Measurements from ENCODE around the gene GNPAT. TPM values are rescaled to one million over a fixed set of nuclear protein-coding genes. Genes with fewer than 3 reads are reported as not detected.

GNPAT gene
- total and polyA plus RNA-seq, 4 donors = 29.9 to 36.6 (median 34.8) TPM

DNA sequence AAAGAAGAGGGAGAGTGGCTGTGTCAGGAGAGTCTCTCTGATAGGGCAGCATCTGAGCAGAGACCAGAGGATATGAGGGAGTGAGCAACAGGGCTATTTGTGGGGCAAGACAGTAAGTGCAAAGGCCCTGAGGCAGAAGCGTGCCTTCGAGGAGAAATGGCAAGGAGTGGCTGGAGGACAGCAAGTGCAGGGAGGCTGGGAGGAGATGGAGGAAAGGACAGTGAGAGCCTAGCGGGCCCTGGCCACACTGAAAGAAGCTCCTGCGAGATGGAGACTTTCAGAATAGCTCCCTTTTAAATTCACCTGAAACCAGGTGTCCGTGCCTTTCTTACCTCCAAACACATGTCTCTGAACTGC is 71.4 kb downstream of the GNPAT start:
- ATAC-seq (ENCODE audit: low FRiP score) (no peak), DNase-seq (no peak)
- H3K4me1 ChIP-seq (ENCODE audit: control insufficient read depth in 1 of 2, insufficient read depth in 2 of 2, low read length in 2 of 2) = no peaks in the 10 kb centered on the region
- WGBS, 2 donors = 94 to 98% methylated on average over 5 of the region's 5 CpGs
- H3K4me3 ChIP-seq (ENCODE audit: low read length in 2 of 2) = no peak overlapping the region
- intact Hi-C loops (cut with DNase I) = no loop called here
- H3K27ac ChIP-seq (ENCODE audit: low read depth in 1 of 2, low read length in 2 of 2) = no peak overlapping the region
- H3K36me3 ChIP-seq (ENCODE audit: control insufficient read depth in 1 of 2, insufficient read depth in 2 of 2, low read length in 1 of 2) = no peaks in the 10 kb centered on the region
- H3K9me3 ChIP-seq (ENCODE audit: control insufficient read depth, low read length) = no peaks in the 10 kb centered on the region
- no peaks in the 10 kb centered on the region for H3K27me3 ChIP-seq (ENCODE audit: control insufficient read depth in 1 of 2, insufficient read depth in 2 of 2, low read length in 1 of 2)

DNA sequence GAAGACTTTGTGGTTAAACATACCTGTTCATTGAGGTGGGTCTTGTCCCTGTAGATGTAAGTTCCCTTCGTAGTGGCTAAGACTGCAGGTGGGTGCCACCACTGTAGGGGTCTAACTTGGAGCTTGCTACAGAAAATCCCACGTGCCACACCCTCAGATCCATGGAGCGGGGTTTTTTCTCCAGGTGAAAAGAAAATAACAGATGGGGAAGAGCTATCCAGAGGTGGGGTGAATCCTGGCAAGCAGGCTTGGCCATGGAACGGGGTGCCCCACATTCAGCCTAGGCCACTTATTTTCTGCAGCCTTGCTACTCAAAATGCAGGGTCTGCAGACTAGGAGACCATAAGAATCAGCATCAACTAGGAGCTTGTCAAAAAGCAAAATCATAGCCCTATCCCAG is 72.6 kb downstream of the GNPAT start:
- Histone ChIP-seq H3K36me3 (ENCODE audit: control insufficient read depth in 1 of 2, insufficient read depth in 2 of 2, low read length in 1 of 2) (no peaks in the 10 kb centered on the region), H3K27ac (ENCODE audit: low read depth in 1 of 2, low read length in 2 of 2) (no peak overlapping the region), H3K4me1 (ENCODE audit: control insufficient read depth in 1 of 2, insufficient read depth in 2 of 2, low read length in 2 of 2) (no peaks in the 10 kb centered on the region), H3K27me3 (ENCODE audit: control insufficient read depth in 1 of 2, insufficient read depth in 2 of 2, low read length in 1 of 2) (no peaks in the 10 kb centered on the region), H3K9me3 (ENCODE audit: control insufficient read depth, low read length) (no peaks in the 10 kb centered on the region), H3K4me3 (ENCODE audit: low read length in 2 of 2) (no peak overlapping the region)
- 87 to 88% methylated on average over 4 of the region's 4 CpGs for WGBS, 2 donors
- DNase-seq (no peak), ATAC-seq (ENCODE audit: low FRiP score) (no peak)
- intact Hi-C loops (cut with DNase I) = no loop called here

DNA sequence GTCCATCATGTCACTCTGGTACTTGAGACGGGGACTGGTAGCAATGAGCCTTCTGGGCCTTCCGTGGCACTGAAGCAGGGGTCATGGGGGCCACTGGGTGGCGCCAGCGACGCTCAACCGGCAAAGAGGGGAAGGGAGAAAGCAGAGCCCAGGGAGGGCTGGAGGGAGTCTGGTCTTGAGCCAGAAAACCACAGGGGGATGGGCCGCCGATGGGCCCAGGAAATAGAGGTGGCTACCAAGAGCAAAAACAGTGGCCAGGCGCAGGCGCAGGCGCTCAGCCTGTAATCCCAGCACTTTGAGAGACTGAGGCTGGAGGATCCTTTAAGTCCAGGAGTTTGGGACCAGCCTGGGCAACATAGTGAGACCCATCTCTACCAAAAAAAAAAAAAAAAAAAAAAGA is 74.9 kb downstream of the GNPAT start:
- Histone ChIP-seq H3K27ac (ENCODE audit: low read depth in 1 of 2, low read length in 2 of 2) (no peak overlapping the region), H3K4me3 (ENCODE audit: low read length in 2 of 2) (no peak overlapping the region), H3K4me1 (ENCODE audit: control insufficient read depth in 1 of 2, insufficient read depth in 2 of 2, low read length in 2 of 2) (no peaks in the 10 kb centered on the region), H3K9me3 (ENCODE audit: control insufficient read depth, low read length) (no peaks in the 10 kb centered on the region), H3K36me3 (ENCODE audit: control insufficient read depth in 1 of 2, insufficient read depth in 2 of 2, low read length in 1 of 2) (no peaks in the 10 kb centered on the region), H3K27me3 (ENCODE audit: control insufficient read depth in 1 of 2, insufficient read depth in 2 of 2, low read length in 1 of 2) (no peaks in the 10 kb centered on the region)
- intact Hi-C loops (cut with DNase I) = no loop called here
- WGBS, 2 donors = 31 to 38% methylated on average over 11 of the region's 11 CpGs
- DNase-seq (peak in 1 of 2 donors; percentile 66), ATAC-seq (ENCODE audit: low FRiP score) (no peak)

DNA sequence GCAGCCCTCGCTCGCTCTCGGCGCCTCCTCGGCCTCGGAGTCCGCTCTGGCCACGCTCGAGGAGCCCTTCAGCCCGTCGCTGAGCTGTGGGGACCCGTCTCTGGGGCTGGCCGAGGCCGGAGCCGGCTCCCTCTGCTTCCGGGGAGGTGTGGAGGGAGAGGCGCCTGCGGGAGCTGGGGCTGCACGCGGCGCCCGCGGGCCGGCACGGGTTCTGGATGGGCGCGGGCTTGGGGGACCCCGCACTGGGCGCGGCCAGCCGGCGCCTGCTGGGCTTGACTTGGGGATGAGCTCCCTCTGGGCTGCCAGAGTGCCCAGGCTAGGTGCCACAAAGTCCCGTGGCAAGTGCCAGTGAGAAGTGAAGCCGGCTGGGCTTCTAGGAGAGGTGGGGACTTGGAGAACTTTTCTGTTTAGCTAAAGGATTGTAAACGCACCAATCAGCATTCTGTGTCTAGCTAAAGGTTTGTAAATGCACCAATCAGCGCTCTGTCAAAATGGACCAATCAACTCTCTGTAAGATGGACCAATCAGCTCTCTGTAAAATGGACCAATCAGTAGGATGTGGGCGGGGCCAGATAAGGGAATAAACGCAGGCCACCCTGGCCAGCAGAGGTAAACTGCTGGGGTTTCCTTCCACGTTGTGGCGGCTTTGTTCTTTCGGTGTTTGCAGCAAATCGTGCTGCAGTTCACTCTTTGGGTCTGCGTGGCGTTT is 76.4 kb downstream of the GNPAT start:
- peak in 1 of 2 donors; percentile 69 for DNase-seq
- intact Hi-C loops (cut with DNase I) = no loop called here

GRCh38 chr1:231318015-231318355 is 77.0 kb downstream of the GNPAT start:
- no peak for ATAC-seq (ENCODE audit: low FRiP score)
- Histone ChIP-seq H3K9me3 (ENCODE audit: control insufficient read depth, low read length) (no peaks in the 10 kb centered on the region), H3K27me3 (ENCODE audit: control insufficient read depth in 1 of 2, insufficient read depth in 2 of 2, low read length in 1 of 2) (no peaks in the 10 kb centered on the region), H3K4me1 (ENCODE audit: control insufficient read depth in 1 of 2, insufficient read depth in 2 of 2, low read length in 2 of 2) (no peaks in the 10 kb centered on the region), H3K36me3 (ENCODE audit: control insufficient read depth in 1 of 2, insufficient read depth in 2 of 2, low read length in 1 of 2) (no peaks in the 10 kb centered on the region), H3K4me3 (ENCODE audit: low read length in 2 of 2) (no peak overlapping the region), H3K27ac (ENCODE audit: low read depth in 1 of 2, low read length in 2 of 2) (no peak overlapping the region)
- WGBS, 2 donors = 95 to 96% methylated on average over 15 of the region's 15 CpGs
- intact Hi-C loops (cut with DNase I) = no loop called here
- no peak for DNase-seq

More for the DNA sequence above, 76.4 kb downstream of the GNPAT start:
- H3K4me3 ChIP-seq (ENCODE audit: low read length in 2 of 2) = no peak overlapping the region
- 95 to 96% methylated on average over 38 to 44 of the region's 44 CpGs for WGBS, 2 donors
- H3K27ac ChIP-seq (ENCODE audit: low read depth in 1 of 2, low read length in 2 of 2) = no peak overlapping the region
- ATAC-seq (ENCODE audit: low FRiP score) = no peak
- H3K9me3 ChIP-seq (ENCODE audit: control insufficient read depth, low read length) = no peaks in the 10 kb centered on the region
- H3K27me3 ChIP-seq (ENCODE audit: control insufficient read depth in 1 of 2, insufficient read depth in 2 of 2, low read length in 1 of 2) = no peaks in the 10 kb centered on the region
- no peaks in the 10 kb centered on the region for H3K4me1 ChIP-seq (ENCODE audit: control insufficient read depth in 1 of 2, insufficient read depth in 2 of 2, low read length in 2 of 2)
- H3K36me3 ChIP-seq (ENCODE audit: control insufficient read depth in 1 of 2, insufficient read depth in 2 of 2, low read length in 1 of 2) = no peaks in the 10 kb centered on the region

DNA sequence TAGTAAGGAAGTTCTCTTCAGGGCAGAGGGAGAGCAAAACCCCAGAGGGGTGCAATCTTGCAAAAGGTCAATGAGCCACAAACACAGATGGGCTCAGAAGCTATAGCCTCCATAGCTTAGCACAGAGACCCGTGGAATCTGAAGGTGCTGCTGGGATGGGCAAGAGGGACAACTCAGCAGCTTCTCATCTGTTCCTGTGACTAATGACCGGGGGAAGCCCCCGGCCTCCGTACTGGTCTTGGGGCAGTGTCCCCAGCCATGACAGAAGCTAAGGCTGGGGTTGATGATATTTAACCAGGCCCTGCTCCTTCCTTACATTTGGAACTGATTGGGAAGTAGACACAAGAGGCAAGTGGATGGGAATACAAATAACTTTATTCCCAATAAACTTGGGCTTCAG is 77.6 kb downstream of the GNPAT start:
- Histone ChIP-seq H3K4me1 (ENCODE audit: control insufficient read depth in 1 of 2, insufficient read depth in 2 of 2, low read length in 2 of 2) (no peaks in the 10 kb centered on the region), H3K27me3 (ENCODE audit: control insufficient read depth in 1 of 2, insufficient read depth in 2 of 2, low read length in 1 of 2) (no peaks in the 10 kb centered on the region), H3K27ac (ENCODE audit: low read depth in 1 of 2, low read length in 2 of 2) (no peak overlapping the region), H3K36me3 (ENCODE audit: control insufficient read depth in 1 of 2, insufficient read depth in 2 of 2, low read length in 1 of 2) (no peaks in the 10 kb centered on the region), H3K4me3 (ENCODE audit: low read length in 2 of 2) (no peak overlapping the region), H3K9me3 (ENCODE audit: control insufficient read depth, low read length) (no peaks in the 10 kb centered on the region)
- DNase-seq = no peak
- intact Hi-C loops (cut with DNase I) = no loop called here
- no peak for ATAC-seq (ENCODE audit: low FRiP score)
- 84 to 90% methylated on average over 4 of the region's 4 CpGs for WGBS, 2 donors

- no peaks in the 10 kb centered on the region for H3K4me1 ChIP-seq (ENCODE audit: control insufficient read depth in 1 of 2, insufficient read depth in 2 of 2, low read length in 2 of 2)
- no peaks in the 10 kb centered on the region for H3K9me3 ChIP-seq (ENCODE audit: control insufficient read depth, low read length)
- no peaks in the 10 kb centered on the region for H3K27me3 ChIP-seq (ENCODE audit: control insufficient read depth in 1 of 2, insufficient read depth in 2 of 2, low read length in 1 of 2)
- H3K36me3 ChIP-seq (ENCODE audit: control insufficient read depth in 1 of 2, insufficient read depth in 2 of 2, low read length in 1 of 2) = no peaks in the 10 kb centered on the region
- ATAC-seq (ENCODE audit: low FRiP score) (no peak), DNase-seq (no peak)
- H3K27ac ChIP-seq (ENCODE audit: low read depth in 1 of 2, low read length in 2 of 2) = no peak overlapping the region
- intact Hi-C loops (cut with DNase I) = no loop called here
- no peak overlapping the region for H3K4me3 ChIP-seq (ENCODE audit: low read length in 2 of 2)
- WGBS, 2 donors = 93% methylated on average over 9 of the region's 9 CpGs
Measured at GRCh38 chr1:231319080-231319479, 78.1 kb downstream of the GNPAT start.

DNA sequence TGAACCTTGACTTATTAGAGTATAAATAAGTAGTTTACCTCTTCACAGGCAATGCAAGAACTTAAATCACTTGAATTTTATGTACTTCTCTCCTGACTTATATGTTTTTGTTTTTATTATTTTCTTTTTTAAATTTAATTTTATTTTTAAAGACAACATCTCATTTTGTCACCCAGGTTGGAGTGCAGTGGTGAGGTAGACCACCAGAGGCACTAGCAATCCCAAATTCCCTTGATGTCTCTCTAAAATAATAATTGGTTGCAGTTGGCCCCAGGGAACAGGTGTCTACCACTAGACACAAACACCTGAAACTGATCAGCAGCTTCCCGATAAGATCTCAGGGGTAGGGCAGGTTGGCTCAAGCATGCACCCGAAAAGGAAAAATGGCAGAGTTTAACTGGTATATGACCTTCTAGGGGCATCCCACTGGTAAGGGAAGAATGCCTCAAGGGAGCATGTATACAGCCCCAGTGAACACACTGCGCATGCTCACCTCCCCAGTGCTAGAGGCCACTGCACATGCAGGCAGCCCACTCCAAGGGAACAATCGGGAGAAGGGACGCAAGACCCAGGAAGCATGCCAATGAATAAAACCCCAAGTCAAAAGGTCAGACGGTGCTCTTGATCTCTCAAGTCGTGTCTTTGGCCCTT is 82.0 kb downstream of the GNPAT start:
- intact Hi-C loops (cut with DNase I) = no loop called here

DNA sequence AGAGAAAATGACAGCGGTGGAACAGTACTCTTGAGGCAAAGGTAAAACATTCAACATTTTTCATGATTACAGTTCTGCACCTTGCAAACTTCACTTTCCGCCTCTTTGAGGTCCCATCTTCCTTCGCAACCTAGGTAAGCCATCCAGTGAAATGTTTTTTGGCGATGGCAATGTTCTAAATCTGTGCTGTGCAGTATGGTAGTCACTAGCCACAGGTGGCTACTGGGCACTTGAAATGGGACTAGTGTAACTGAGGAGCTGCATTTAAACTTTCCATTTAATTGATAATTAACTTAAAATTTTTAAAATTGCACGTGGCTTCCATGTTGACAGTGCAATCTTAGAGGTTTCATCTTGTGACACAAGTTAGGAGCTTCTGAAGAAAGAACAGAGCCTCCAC is 83.6 kb downstream of the GNPAT start:
- ATAC-seq (ENCODE audit: low FRiP score) (no peak), DNase-seq (no peak)
- Histone ChIP-seq H3K4me3 (ENCODE audit: low read length in 2 of 2) (no peak overlapping the region), H3K36me3 (ENCODE audit: control insufficient read depth in 1 of 2, insufficient read depth in 2 of 2, low read length in 1 of 2) (no peaks in the 10 kb centered on the region), H3K27me3 (ENCODE audit: control insufficient read depth in 1 of 2, insufficient read depth in 2 of 2, low read length in 1 of 2) (no peaks in the 10 kb centered on the region), H3K4me1 (ENCODE audit: control insufficient read depth in 1 of 2, insufficient read depth in 2 of 2, low read length in 2 of 2) (no peaks in the 10 kb centered on the region), H3K9me3 (ENCODE audit: control insufficient read depth, low read length) (no peaks in the 10 kb centered on the region), H3K27ac (ENCODE audit: low read depth in 1 of 2, low read length in 2 of 2) (no peak overlapping the region)
- 81% methylated on average over 5 of the region's 5 CpGs for WGBS, 2 donors
- intact Hi-C loops (cut with DNase I) = no loop called here

More for the DNA sequence above, 82.0 kb downstream of the GNPAT start:
- DNase-seq (no peak), ATAC-seq (ENCODE audit: low FRiP score) (no peak)
- 79 to 80% methylated on average over 7 of the region's 7 CpGs for WGBS, 2 donors
- Histone ChIP-seq H3K9me3 (ENCODE audit: control insufficient read depth, low read length) (no peaks in the 10 kb centered on the region), H3K4me1 (ENCODE audit: control insufficient read depth in 1 of 2, insufficient read depth in 2 of 2, low read length in 2 of 2) (no peaks in the 10 kb centered on the region), H3K36me3 (ENCODE audit: control insufficient read depth in 1 of 2, insufficient read depth in 2 of 2, low read length in 1 of 2) (no peaks in the 10 kb centered on the region), H3K4me3 (ENCODE audit: low read length in 2 of 2) (no peak overlapping the region), H3K27me3 (ENCODE audit: control insufficient read depth in 1 of 2, insufficient read depth in 2 of 2, low read length in 1 of 2) (no peaks in the 10 kb centered on the region), H3K27ac (ENCODE audit: low read depth in 1 of 2, low read length in 2 of 2) (no peak overlapping the region)
